ENCODE data around the gene CYP1B1.
"Not testable (repeated sequence)": the region's sequence is repeated elsewhere in the genome, so short reads cannot be mapped to it uniquely, and the experiment has no call there.

The CYP1B1 gene

GRCh38 chr2:38098421-38099098 is 22.6 kb upstream of the CYP1B1 start:
- DNase-seq (ENCODE audit: low read depth) = no peak

GRCh38 chr2:38097988-38098385 is 22.0 kb upstream of the CYP1B1 start:
- DNase-seq (ENCODE audit: low read depth) = no peak

GRCh38 chr2:38097258-38097987 is 21.5 kb upstream of the CYP1B1 start:
- DNase-seq (ENCODE audit: low read depth) = no peak

- no peak for DNase-seq (ENCODE audit: low read depth)
Measured at GRCh38 chr2:38095996-38096861, 20.3 kb upstream of the CYP1B1 start.

- DNase-seq (ENCODE audit: low read depth) = no peak
Measured at GRCh38 chr2:38095079-38095995, 19.4 kb upstream of the CYP1B1 start.

GRCh38 chr2:38093527-38094165 is 17.7 kb upstream of the CYP1B1 start:
- DNase-seq (ENCODE audit: low read depth) = no peak

- no peak for DNase-seq (ENCODE audit: low read depth)
Measured at GRCh38 chr2:38092196-38092902, 16.4 kb upstream of the CYP1B1 start.

- DNase-seq (ENCODE audit: low read depth) = no peak
Measured at GRCh38 chr2:38091760-38092159, 15.8 kb upstream of the CYP1B1 start.

- DNase-seq (ENCODE audit: low read depth) = no peak
Measured at GRCh38 chr2:38090928-38091327, 15.0 kb upstream of the CYP1B1 start.

GRCh38 chr2:38090212-38090611 is 14.3 kb upstream of the CYP1B1 start:
- DNase-seq (ENCODE audit: low read depth) = not testable (repeated sequence)

- not testable (repeated sequence) for DNase-seq (ENCODE audit: low read depth)
Measured at GRCh38 chr2:38085998-38086698, 10.2 kb upstream of the CYP1B1 start.

- DNase-seq (ENCODE audit: low read depth) = not testable (repeated sequence)
Measured at GRCh38 chr2:38084556-38084955, 8.6 kb upstream of the CYP1B1 start.

GRCh38 chr2:38082727-38083126 is 6.8 kb upstream of the CYP1B1 start:
- not testable (repeated sequence) for DNase-seq (ENCODE audit: low read depth)

- DNase-seq (ENCODE audit: low read depth) = no peak
Measured at GRCh38 chr2:38080346-38080745, 4.4 kb upstream of the CYP1B1 start.

- no peak for DNase-seq (ENCODE audit: low read depth)
Measured at GRCh38 chr2:38079116-38080052, 3.4 kb upstream of the CYP1B1 start.

GRCh38 chr2:38077431-38077769 is 1.4 kb upstream of the CYP1B1 start:
- DNase-seq (ENCODE audit: low read depth) = no peak

GRCh38 chr2:38076710-38077430 is 919 bp upstream of the CYP1B1 start:
- DNase-seq (ENCODE audit: low read depth) = peak; percentile 80

GRCh38 chr2:38076152-38076709 is 280 bp upstream of the CYP1B1 start:
- peak; percentile 40 for DNase-seq (ENCODE audit: low read depth)

Measured in activated T-cell treated with anti-CD3 and anti-CD28 coated beads for 24 hours (primary cell).